Activated T-cell treated with anti-CD3 and anti-CD28 coated beads for 1 hour (primary cell): ENCODE results near the gene RPL36A.

ENCODE experiments used
- DNase-seq: peaks from one replicate; pipeline ENCODE4 v3.0.0-alpha.2; 2020; ENCODE audit warnings: low read depth

Gene RPL36A

GRCh38 chrX:101390664-101391525 is at the start of gene RPL36A:
RPL36A (plus strand) TSS chrX:101391011; CDS start chrX:101391044, 33 bp downstream.
- DNase-seq, result peak; percentile 61

GRCh38 chrX:101347859-101348451 is 42.9 kb upstream of the RPL36A start:
- no peak for DNase-seq

GRCh38 chrX:101348452-101349192 is 42.2 kb upstream of the RPL36A start, which contains the start of gene TIMM8A:
TIMM8A (minus strand) TSS chrX:101348742; CDS start chrX:101348664, 78 bp downstream.
- DNase-seq, result peak; percentile 59

- no peak for DNase-seq
These were observed 41.6 kb upstream of the RPL36A start for GRCh38 chrX:101349193-101349562.

- DNase-seq, result no peak
These were observed 33.5 kb upstream of the RPL36A start for GRCh38 chrX:101357166-101357795.

- DNase-seq, result no peak
These were observed 30.8 kb upstream of the RPL36A start for GRCh38 chrX:101359966-101360365.

- DNase-seq, result no peak
These were observed 30.4 kb upstream of the RPL36A start for GRCh38 chrX:101360390-101360789.

- no peak for DNase-seq
These were observed 28.7 kb upstream of the RPL36A start for GRCh38 chrX:101362116-101362515.

- DNase-seq, result no peak
These were observed 28.1 kb upstream of the RPL36A start for GRCh38 chrX:101362757-101363156.

GRCh38 chrX:101365301-101365795 is 25.5 kb upstream of the RPL36A start:
- no peak for DNase-seq

- DNase-seq, result no peak
These were observed 22.0 kb upstream of the RPL36A start for GRCh38 chrX:101368800-101369199.

- DNase-seq, result no peak
These were observed 21.1 kb upstream of the RPL36A start for GRCh38 chrX:101369687-101370086.

GRCh38 chrX:101370888-101371504 is 19.8 kb upstream of the RPL36A start:
- DNase-seq, result no peak

- no peak for DNase-seq
These were observed 13.3 kb upstream of the RPL36A start for GRCh38 chrX:101377547-101377946.

- no peak for DNase-seq
These were observed 7.1 kb upstream of the RPL36A start for GRCh38 chrX:101383679-101384205.

- no peak for DNase-seq
These were observed 5.7 kb upstream of the RPL36A start for GRCh38 chrX:101385026-101385684.

- no peak for DNase-seq
These were observed 4.8 kb upstream of the RPL36A start, which contains the start of gene BTK for GRCh38 chrX:101385795-101386541. BTK (minus strand) TSS chrX:101386191; CDS start chrX:101375284, 10,907 bp downstream.

GRCh38 chrX:101386542-101386885 is 4.3 kb upstream of the RPL36A start:
- no peak for DNase-seq

- no peak for DNase-seq
These were observed 2.2 kb upstream of the RPL36A start for GRCh38 chrX:101388604-101389003.

GRCh38 chrX:101391831-101392230 is 1.0 kb downstream of the RPL36A start:
- no peak for DNase-seq
